Erythroblast (primary cell): ENCODE measurements around the gene FCER1G.

Experiments used
- GATA1 ChIP-seq: IDR thresholded peaks from 2 replicates; pipeline ENCODE4 v1.6.1; 2011; ENCODE audit warnings: low read depth, mild to moderate bottlenecking, control low read depth, low read length, moderate library complexity
- POLR2A ChIP-seq: IDR thresholded peaks from 2 replicates; pipeline ENCODE4 v1.6.1; 2011; ENCODE audit warnings: mild to moderate bottlenecking, low read length

DNA sequence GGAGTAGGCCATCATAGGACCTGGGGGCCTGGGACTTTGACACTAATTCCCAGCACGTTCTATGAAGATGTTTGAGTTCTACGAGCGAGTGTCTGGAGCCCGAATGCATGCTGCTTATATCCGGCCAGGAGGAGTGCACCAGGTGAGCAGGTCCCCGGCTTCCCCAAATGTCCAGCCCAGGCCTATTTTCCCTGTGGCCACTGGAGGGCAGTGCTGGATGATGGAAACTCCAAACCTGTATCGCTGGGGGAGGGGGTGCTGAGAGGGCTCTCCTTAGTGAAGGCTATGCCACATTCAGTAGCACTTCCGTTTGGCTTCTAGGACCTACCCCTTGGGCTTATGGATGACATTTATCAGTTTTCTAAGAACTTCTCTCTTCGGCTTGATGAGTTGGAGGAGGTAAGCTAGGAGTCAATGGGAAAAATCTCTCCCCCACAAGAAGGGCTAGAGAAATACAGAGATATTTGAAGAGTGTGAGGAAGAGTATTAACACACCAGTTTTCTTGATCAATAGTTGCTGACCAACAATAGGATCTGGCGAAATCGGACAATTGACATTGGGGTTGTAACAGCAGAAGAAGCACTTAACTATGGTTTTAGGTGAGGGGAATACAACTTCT is 5.2 kb upstream of the FCER1G start:
- TF ChIP-seq POLR2A = no peak
- TF ChIP-seq GATA1 = no peak
